ENCODE results near the gene FBXO15.

Gene FBXO15

DNA sequence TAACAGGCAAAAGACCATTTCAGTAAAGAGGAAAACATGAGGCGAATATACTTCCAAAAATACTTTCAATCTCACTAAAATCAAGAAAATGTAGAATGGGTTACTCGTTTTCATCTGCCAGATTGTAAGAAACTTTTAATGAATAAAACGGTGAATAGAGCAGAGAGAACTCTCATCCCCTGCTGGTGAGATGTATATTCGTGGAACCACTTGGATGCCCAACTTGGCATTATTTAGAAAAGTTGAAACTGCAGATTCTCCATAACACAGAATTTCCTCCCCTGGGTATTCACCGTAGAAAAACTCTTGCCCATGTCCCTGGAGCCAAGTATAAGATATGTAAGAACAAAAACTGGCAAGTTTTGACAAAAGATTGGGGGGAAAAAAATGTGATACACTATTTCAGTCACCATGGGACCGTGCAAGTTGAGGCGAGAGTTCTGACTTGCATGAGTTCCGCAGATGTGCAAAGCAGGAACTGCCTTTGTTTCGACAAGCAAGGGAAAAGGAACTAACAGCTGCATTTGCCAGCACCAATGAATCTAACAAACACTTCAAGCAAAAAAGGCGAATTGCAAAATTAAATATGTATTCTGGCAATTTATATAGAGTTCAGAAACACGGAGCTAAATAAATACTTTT, 15.5 kb upstream of the FBXO15 start:
- no peak for DNase-seq
- intact Hi-C loops (cut with DNase I), result no loop called here

DNA sequence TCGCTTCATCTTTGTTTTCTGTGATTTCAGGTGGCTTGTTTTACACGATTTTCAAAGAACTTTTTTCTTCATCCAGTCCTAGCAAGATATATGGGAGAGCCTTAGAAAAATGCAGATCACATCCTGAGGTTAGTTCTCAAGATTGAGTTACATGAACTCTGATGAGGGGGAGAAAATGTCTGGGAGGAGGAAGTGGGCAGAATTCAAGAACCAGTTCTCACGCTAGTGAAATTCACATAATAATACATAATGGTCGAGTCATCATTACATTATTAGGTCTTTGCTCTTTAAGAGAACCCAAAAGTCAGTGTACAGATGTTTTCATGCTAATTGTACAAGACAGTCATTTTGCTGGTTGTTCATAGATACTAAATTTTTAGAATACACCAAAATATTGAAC, 7.6 kb upstream of the FBXO15 start:
- DNase-seq, result no peak
- intact Hi-C loops (cut with DNase I), result no loop called here

DNA sequence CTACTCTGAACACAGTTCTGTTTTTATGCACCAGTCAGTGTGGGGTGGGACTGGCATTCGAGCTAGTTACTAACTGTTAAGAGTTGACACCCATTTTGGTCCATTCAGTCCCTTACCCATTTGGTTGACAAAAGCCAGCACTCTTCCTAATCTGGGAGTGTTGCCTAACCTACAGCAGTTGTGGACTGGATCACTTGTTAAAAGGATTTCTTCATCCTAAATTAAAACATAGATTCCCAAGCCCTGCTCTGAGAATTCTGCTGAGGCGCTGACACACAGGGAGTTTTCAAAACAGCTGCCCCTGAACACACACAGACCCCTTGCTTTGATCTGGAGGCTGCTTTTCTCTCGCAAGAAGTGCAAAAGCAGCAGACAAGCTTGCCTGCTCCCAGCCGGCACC, 7.1 kb upstream of the FBXO15 start:
- intact Hi-C loops (cut with DNase I), result no loop called here
- DNase-seq, result peak in 9 of 42 donors; percentile 18 to 53 (median 28)

GRCh38 chr18:74153793-74154192, 6.2 kb upstream of the FBXO15 start:
- intact Hi-C loops (cut with DNase I), result no loop called here
- no peak for DNase-seq

GRCh38 chr18:74153377-74153776, 5.7 kb upstream of the FBXO15 start:
- intact Hi-C loops (cut with DNase I), result no loop called here
- DNase-seq, result no peak

DNA sequence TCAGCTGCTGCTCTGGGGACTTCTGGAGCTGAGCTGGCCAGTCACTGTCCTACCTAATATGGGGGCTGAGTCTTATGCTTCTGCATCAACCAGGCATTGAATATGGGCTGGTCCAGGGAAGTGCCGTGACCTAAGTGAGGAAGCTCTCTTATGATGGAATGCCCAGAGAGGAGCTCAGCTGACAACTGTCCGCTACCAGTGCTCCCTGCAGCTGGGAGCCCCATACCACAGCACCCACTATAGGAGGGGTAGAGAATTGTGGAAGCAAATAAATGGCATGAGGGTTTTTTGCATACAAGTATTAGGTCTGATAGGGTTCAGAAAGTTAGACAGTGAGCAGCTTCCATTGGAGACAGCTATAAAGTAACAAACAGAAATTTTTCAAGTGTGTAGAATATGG, 5.2 kb upstream of the FBXO15 start:
- intact Hi-C loops (cut with DNase I), result no loop called here

GRCh38 chr18:74152270-74152669, 4.6 kb upstream of the FBXO15 start:
- DNase-seq, result peak in 1 of 42 donors; percentile 30
- intact Hi-C loops (cut with DNase I), result no loop called here

More for the DNA sequence above, 5.2 kb upstream of the FBXO15 start:
- no peak for DNase-seq

- intact Hi-C loops (cut with DNase I), result no loop called here
- DNase-seq, result peak in 1 of 42 donors; percentile 29
Measured at GRCh38 chr18:74149878-74150277, 2.2 kb upstream of the FBXO15 start.

- DNase-seq, result peak in 1 of 42 donors; percentile 13
- intact Hi-C loops (cut with DNase I), result no loop called here
Measured at GRCh38 chr18:74148543-74149070, 973 bp upstream of the FBXO15 start.

- no peak for DNase-seq
- intact Hi-C loops (cut with DNase I), result no loop called here
Measured at GRCh38 chr18:74147491-74147778, 199 bp downstream of the FBXO15 start.

DNA sequence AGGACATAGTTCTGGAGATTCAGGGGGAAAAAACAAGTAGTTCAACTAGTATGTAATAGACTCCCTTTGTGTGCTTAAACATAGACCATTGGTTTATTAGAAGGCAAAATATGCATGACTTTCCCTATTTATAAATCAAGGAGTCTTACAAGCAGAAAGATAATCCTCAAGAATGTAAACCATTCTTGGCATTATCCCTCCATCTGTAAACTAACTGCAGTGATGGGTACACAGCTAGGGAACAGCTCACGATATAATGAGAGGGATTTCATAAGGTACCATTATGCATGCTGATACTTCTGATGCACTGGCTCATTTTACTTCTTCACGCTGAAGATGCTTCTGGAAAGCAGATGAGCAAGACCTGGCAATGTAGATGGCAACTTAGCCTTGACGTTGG, 878 bp downstream of the FBXO15 start:
- intact Hi-C loops (cut with DNase I), result no loop called here

GRCh38 chr18:74142252-74142651, 5.4 kb downstream of the FBXO15 start:
- intact Hi-C loops (cut with DNase I), result no loop called here

More for the DNA sequence above, 878 bp downstream of the FBXO15 start:
- no peak for DNase-seq

GRCh38 chr18:74141667-74142066, 6.0 kb downstream of the FBXO15 start:
- peak in 1 of 42 donors; percentile 35 for DNase-seq
- intact Hi-C loops (cut with DNase I), result no loop called here

More at GRCh38 chr18:74142252-74142651, 5.4 kb downstream of the FBXO15 start:
- peak in 1 of 42 donors; percentile 33 for DNase-seq

- intact Hi-C loops (cut with DNase I), result no loop called here
- no peak for DNase-seq
Measured at GRCh38 chr18:74140582-74140981, 7.1 kb downstream of the FBXO15 start.

DNA sequence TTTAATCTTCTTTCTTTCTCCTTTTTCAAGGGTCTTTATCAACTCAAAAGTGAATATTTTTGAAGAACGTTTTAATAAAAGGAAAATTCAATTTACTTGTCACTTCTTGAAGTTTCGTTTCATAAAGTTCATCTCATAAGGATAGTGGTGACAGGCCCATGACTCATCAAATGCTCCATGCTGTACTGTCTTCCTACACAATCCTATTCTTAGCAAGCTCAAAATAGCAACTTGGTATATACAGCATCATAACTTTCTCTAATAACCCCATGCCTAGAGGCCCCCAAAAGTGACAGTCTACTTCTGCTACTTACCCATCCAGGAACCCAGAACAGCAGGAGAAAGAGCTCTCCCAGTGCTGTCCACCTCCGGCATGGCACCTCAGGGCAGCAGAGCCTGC, 7.7 kb downstream of the FBXO15 start:
- intact Hi-C loops (cut with DNase I), result no loop called here
- DNase-seq, result peak in 18 of 42 donors; percentile 31 to 81 (median 50)

DNA sequence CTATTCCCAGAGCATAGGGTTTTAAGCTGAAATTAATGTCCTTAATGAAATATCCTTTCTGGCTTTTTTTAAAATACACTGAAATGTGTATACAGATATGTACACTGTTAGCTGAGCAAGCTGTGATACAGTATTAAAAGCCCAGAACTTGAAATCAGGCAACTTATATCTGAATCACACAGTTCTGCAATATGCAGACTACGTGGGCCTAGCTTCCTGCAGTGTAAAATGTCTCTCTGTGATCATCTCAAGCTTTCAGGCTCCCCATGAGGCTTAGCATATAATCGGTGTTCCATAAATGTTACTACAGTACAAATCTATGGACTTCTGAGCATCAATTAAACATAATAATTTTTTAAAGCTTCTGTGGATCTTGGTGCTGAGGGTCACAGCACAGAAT, 8.2 kb downstream of the FBXO15 start:
- intact Hi-C loops (cut with DNase I), result no loop called here
- DNase-seq, result peak in 6 of 42 donors; percentile 29 to 65 (median 38)

- intact Hi-C loops (cut with DNase I), result no loop called here
- DNase-seq, result peak in 4 of 42 donors; percentile 37 to 62 (median 56)
Measured at GRCh38 chr18:74137920-74138538, 9.6 kb downstream of the FBXO15 start.

DNA sequence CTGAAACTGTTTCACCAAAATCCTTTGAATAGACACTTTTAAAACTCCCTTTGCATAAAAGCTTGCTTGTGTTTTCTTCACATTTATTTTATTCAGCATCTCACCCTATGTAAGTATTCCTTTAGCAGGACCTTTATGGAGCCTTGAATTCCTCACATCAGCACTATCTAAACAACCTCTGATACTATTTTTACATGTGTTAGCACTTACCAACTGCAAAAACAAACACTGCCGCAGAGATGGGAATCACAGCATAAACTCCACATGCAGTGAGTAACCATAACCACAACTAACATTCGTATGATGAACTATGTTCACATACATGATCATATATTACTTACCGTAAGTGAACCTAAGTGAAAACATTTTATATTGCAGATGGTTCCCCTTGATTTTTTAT, 15.4 kb downstream of the FBXO15 start:
- no peak for DNase-seq
- intact Hi-C loops (cut with DNase I), result no loop called here

DNA sequence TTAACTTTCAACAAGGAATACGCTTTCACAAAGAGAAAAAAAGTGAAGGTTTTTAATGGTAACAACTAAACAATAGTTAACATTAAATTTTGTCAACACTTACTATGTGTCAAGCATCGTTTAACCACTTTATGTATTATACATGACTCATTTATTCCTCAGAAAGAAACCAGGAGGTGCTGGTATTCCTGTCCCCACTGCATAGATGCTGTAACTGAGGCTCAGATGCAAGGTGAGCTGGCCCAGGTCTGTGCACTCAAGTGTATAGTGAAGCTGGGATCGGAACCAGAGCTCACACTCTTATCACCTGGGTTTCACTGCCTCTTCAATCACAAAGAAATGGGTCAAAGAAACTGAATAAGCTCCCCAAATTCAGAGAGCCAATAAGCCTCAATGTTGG, 16.5 kb downstream of the FBXO15 start:
- intact Hi-C loops (cut with DNase I), result no loop called here
- no peak for DNase-seq

DNA sequence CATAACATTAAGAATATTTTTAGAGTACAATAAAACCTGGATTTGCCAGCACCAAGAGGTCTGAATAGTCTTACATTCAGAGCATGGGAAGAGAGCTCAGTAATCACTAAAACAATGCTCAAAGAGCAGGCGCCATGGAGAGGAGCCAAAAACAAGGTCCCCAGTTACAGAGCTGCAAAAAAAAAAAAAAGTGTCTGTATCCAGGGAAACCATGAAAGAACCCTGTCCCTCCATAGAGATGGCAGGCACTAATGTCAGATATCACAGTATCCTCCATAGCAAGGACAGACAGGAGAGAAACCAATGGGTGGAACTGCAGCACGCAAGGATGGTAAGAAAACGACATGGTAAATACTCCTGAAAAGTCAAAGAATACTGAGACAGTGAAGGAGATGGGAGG, 19.5 kb downstream of the FBXO15 start:
- DNase-seq, result peak in 31 of 42 donors; percentile 13 to 81 (median 60)

More for the DNA sequence above, 19.5 kb downstream of the FBXO15 start:
- intact Hi-C loops (cut with DNase I), result no loop called here
